AG09309 (cell line): ENCODE results near the gene IL1RAPL1.

Experiments
- DNase-seq: peaks from one replicate; pipeline ENCODE4 v3.0.0-alpha.2; 2010; ENCODE audit warnings: low read depth
- H3K4me3 ChIP-seq: 2 replicates; pipeline ENCODE4 v1.5.1; 2011; ENCODE audit warnings: mild to moderate bottlenecking, low read depth, low read length, moderate library complexity; ENCODE audit not compliant: control insufficient read depth
- TF ChIP-seq, protein P1 (sequence below): IDR thresholded peaks from 2 replicates; pipeline ENCODE4 v1.5.1; 2011; ENCODE audit warnings: mild to moderate bottlenecking, low read depth, low read length, inconsistent platforms; ENCODE audit not compliant: insufficient read depth, control insufficient read depth; ENCODE audit errors: missing control alignments

IL1RAPL1 gene

GRCh38 chrX:29023207-29023606, 436.0 kb downstream of the IL1RAPL1 start:
- DNase-seq: no peak
- TF ChIP-seq, protein P1, sequence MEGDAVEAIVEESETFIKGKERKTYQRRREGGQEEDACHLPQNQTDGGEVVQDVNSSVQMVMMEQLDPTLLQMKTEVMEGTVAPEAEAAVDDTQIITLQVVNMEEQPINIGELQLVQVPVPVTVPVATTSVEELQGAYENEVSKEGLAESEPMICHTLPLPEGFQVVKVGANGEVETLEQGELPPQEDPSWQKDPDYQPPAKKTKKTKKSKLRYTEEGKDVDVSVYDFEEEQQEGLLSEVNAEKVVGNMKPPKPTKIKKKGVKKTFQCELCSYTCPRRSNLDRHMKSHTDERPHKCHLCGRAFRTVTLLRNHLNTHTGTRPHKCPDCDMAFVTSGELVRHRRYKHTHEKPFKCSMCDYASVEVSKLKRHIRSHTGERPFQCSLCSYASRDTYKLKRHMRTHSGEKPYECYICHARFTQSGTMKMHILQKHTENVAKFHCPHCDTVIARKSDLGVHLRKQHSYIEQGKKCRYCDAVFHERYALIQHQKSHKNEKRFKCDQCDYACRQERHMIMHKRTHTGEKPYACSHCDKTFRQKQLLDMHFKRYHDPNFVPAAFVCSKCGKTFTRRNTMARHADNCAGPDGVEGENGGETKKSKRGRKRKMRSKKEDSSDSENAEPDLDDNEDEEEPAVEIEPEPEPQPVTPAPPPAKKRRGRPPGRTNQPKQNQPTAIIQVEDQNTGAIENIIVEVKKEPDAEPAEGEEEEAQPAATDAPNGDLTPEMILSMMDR: no peak
- no peak overlapping the region for H3K4me3 ChIP-seq

DNA sequence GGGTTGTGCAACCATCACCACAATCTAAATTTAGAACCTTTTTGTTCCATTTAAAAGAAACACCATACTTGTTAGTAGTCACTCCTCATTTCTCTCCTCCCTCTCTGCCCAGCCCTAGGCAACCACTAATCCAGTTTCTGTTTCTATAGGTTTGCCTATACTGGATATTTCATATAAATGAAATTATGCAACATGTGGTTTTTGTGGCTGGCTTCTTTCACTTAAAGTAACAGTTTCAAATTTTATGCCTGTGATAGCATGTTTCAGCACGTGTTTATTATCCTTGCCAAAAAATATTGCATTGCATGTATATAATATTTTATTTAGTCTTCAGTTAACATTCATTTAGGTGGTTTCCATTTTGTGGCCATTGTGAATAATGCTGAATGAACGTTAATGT, 437.6 kb downstream of the IL1RAPL1 start:
- TF ChIP-seq, protein P1: no peak
- H3K4me3 ChIP-seq: no peak overlapping the region
- no peak for DNase-seq

DNA sequence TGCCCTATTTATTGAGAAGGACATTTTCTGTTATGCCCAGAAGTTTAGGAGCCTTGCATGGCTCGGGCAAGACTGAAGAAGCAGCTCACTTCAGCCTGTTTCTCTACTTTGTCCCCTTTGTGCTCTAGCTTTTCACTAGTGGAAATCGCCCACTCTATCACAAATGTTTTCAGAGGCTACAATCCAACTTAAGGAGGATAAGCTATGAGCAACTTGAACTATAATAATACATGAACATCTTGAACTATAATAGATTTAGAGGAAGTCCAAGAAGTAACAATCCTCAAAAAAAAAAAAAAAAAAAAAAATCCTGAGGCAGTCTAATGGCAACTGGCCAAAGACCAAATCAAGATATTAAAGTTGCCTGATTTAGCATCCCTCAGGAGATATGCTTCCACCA, 452.3 kb downstream of the IL1RAPL1 start:
- no peak for DNase-seq
- TF ChIP-seq, protein P1: no peak
- no peak overlapping the region for H3K4me3 ChIP-seq

DNA sequence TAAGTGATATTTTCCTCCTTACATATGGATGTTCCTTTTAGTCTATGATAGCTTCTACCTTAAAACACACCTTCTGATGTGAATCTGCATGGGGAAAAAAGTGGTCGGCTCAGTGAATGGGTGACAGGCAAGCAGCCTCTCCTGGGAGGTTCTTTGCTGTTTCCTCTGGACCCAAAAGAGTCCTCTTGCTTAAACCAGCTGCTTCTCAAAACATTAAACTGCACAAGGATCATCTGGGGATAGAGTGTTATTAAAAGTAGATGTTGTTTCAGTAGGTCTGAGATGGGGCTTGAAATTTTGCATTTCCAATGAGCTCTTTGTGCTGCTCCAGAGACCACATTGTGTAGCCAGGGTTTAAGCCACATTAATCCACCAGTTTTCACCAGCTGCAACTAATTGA, 452.9 kb downstream of the IL1RAPL1 start:
- DNase-seq: no peak
- TF ChIP-seq, protein P1: no peak
- H3K4me3 ChIP-seq: no peak overlapping the region

GRCh38 chrX:29042341-29042740, 455.1 kb downstream of the IL1RAPL1 start:
- no peak for DNase-seq
- TF ChIP-seq, protein P1: no peak
- H3K4me3 ChIP-seq: no peak overlapping the region

- no peak for DNase-seq
- TF ChIP-seq, protein P1: no peak
Measured at GRCh38 chrX:29043746-29044145, 456.5 kb downstream of the IL1RAPL1 start.

More at GRCh38 chrX:29043746-29044145, 456.5 kb downstream of the IL1RAPL1 start:
- no peak overlapping the region for H3K4me3 ChIP-seq
